Stimulated activated CD4-positive, alpha-beta T cell treated with anti-CD3 and anti-CD28 coated beads, Interleukin-12 subunit alpha, Interleukin-12 subunit beta, amount 100 ng/mL, for 4 hours (primary cell): ENCODE results near the gene BCL7C.
"Not testable (repeated sequence)": the region's sequence is repeated elsewhere in the genome, so short reads cannot be mapped to it uniquely, and the experiment has no call there.

Source experiments
- DNase-seq: peaks from one replicate; pipeline ENCODE4 v3.0.0-alpha.2; 2020

Gene BCL7C

GRCh38 chr16:30893744-30894539 is at the start of gene BCL7C:
BCL7C (minus strand) TSS chr16:30894077; CDS start chr16:30893944, 133 bp downstream.
- peak; percentile 85 for DNase-seq

DNA sequence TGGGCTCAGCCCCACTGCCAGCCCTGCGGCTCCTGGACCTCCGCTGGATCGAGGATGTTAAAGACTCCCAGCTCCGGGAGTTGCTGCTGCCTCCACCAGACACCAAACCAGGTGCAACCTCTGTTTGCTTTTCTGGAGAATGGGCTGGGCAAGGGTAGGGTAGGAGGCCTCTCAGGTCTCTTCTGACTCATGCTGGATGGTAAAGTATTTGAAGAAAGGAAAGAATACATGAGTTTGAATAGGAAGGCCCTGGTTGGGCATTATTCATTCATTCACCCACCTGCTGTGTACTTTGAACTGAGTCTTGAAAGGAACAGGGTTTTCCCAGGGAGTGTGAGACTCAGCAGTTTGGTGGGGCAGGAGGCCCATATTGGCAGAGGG is 48.5 kb upstream of the BCL7C start:
- DNase-seq = no peak

DNA sequence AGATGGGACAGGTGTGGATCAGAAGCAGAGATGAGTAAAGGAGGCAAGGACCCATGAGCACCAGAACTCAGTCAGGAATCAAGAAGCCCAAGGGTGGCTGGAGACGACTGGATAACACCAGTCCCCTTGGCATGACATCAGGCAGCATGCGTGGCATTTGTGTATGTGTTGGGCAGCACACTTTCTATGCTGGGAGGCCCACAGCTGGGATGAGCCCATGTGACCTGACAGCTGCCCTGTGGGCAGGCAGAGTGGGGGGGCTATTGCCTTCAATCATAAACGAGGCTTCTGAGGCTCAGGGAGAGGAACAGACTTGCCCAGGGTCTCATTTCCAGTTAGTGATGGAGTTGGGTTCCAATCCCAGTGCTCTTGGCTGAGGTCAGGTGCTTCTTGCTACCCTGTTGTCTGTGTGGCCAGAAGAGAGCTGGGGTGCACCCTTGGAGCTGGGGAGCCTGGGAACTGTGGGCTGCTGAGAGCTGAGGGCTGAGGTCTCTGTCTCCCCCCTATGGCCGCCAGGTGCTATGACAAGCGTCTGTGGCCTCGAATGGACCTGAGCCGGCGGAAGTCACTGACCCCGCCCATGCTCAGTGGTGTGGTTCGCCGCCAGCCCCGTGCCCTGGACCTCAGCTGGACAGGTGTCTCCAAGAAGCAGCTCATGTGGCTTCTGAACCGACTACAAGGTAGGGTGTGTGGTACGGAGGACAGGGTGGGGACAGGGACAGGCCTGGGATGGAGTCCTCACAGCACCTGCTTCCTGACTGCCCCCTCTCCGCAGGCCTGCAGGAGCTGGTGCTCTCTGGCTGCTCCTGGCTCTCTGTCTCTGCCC is 47.9 kb upstream of the BCL7C start:
- peak; percentile 53 for DNase-seq

DNA sequence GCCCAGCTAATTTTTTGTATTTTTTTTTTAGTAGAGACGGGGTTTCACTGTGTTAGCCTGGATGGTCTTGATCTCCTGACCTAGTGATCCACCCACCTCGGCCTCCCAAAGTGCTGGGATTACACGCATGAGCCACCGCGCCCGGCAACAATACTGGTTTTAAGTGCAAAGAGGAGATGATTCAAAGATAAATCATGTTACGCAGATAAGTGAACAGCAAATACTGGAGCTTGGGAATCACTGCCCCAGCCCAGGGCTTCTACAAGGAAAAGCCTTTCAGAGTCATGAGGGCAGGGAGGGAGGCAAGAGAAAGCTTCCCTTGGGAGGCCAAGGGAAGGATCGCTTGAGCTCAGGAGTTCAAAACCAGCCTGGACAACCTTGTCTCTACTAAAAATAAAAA is 45.7 kb upstream of the BCL7C start:
- not testable (repeated sequence) for DNase-seq

- DNase-seq = no peak
Observed at GRCh38 chr16:30937692-30938091, 43.8 kb upstream of the BCL7C start.

DNA sequence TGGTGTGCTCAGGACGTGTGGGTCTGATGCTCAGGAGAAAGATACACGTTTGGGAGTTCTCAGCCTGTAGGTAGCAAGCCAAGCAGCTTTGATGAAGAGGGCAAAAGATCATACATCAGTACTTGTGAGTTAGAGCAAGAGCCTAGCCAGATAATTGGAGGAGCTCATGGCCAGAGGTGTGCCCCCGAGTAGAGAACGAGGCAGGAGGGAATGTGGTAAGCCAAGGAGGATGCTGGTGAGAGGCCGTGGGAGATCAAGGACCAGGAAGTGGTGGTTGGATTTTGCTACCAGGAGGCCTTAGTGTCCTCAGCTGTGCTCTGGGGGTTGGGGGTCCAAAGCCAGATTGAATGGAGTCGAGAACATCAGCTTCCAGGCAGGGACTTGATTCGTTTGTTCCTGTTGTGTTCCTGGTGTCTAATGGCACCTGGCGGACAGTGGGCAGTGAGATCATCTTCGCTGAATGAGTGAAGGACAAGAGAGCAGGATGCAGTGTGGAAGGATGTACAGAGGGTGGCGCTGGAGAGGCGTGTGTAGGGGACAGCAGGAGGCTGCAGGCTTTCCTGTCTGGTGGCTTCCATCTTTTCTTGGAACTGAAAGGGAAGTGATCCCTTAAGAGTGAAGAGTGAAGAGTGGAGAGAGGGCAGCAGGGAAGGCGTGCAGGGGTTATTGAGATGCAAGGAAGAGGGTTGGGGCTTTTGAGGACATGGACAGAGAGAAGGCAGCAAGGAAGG is 41.1 kb upstream of the BCL7C start:
- DNase-seq = no peak

DNA sequence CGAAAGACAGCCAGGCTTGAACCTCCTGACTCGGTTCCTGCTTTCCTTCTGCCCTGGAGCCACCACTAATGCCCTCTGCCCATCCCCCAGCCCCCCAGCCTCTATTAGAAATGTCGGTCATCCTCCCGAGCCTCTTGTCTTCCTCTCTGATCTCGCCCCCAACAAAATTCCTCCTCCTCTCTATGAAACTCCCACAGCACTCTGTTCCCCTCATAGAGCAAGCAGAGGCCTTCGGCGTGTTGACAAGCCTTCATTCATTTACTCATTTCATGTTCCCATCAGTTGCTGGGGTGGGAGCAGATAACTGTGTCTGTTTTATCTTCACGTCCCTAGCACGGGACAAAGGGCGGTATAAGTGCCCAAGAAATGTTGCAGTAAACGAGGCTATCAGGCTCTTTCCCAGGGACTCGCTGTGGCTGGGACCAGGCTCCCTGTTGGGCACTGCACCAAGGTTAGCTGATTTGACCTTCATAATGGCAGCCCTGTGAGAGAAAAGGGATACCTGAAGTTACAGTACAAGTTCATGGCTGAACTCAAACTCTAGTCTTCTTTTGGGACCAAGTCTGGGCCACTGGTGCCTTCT is 37.3 kb upstream of the BCL7C start:
- no peak for DNase-seq

DNA sequence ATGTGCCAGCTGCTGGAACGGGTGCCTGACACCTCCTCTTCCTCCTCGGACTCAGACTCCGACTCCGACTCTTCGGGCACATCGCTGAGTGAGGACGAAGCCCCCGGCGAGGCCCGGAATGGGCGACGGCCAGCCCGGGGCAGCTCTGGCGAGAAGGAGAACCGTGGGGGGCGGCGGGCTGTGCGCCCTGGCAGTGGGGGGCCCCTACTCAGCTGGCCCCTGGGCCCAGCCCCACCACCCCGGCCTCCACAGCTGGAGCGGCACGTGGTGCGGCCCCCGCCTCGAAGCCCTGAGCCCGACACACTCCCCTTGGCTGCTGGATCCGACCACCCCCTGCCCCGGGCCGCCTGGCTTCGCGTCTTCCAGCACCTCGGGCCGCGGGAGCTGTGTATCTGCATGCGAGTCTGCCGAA is 36.3 kb upstream of the BCL7C start:
- DNase-seq = no peak

- no peak for DNase-seq
Observed at GRCh38 chr16:30929167-30929566, 35.3 kb upstream of the BCL7C start.

DNA sequence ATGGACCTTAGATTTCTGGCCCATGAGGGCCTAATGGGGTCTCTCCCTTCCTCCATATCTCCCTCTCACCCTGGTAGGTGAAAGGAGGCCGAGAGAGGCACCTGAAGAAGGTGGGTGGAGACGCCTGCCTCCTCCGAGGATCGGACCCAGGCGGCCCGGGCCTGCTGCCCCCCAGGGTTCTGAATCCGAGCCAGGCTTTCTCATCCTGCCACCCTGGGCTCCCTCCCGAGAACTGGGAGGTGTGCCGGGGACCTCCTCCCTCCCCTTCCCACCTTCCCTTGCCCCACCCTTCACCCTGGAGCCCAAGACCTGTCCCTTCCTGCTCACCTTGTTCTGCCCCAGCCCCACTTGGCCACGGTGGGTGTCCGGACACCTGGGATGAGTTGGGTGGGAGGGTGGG is 34.5 kb upstream of the BCL7C start:
- no peak for DNase-seq

GRCh38 chr16:30927789-30928378 is 34.0 kb upstream of the BCL7C start:
- peak; percentile 40 for DNase-seq

GRCh38 chr16:30926937-30927788 is 33.3 kb upstream of the BCL7C start:
- no peak for DNase-seq

DNA sequence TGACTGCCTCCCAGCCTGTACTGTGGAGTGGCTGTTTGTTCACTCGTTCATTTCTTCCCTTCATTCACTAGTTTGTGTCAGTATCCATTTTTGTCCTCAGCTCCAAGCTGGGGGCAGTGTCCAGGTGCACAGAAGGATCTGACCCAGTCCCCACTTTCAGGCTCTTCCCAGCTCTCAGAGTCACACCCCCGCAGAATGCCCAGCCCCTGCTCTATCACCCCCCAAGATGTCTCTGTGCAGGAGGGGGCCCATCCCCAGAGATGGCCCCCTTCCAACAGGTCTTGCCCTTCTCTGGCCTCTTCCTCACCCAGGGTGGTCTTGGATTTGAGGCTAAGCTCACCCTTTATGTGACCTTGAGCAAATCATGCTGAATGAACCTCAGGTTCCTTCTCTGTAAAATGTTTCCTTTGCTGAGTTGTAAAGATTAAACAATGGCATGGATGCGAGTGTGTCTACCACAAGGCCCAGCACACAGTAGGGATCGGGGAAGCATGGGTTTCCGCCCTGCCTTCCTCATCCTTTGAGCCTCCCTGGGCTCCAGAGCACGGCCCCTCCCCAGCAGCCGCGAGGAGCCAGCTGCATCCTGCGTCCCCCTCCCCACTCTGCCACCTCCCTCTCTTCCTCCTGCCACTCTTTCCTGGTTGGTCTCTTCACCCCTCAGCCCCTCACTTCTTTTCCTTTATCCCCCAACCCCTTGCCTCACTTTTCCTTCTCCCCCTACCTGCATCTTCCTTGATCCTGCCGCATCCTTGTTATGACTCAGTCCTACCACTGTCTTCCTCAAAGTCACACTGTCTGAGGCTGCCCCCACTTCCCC is 32.3 kb upstream of the BCL7C start:
- no peak for DNase-seq

- no peak for DNase-seq
Observed at GRCh38 chr16:30925632-30925987, 31.7 kb upstream of the BCL7C start.

GRCh38 chr16:30924913-30925631 is 31.2 kb upstream of the BCL7C start:
- no peak for DNase-seq

DNA sequence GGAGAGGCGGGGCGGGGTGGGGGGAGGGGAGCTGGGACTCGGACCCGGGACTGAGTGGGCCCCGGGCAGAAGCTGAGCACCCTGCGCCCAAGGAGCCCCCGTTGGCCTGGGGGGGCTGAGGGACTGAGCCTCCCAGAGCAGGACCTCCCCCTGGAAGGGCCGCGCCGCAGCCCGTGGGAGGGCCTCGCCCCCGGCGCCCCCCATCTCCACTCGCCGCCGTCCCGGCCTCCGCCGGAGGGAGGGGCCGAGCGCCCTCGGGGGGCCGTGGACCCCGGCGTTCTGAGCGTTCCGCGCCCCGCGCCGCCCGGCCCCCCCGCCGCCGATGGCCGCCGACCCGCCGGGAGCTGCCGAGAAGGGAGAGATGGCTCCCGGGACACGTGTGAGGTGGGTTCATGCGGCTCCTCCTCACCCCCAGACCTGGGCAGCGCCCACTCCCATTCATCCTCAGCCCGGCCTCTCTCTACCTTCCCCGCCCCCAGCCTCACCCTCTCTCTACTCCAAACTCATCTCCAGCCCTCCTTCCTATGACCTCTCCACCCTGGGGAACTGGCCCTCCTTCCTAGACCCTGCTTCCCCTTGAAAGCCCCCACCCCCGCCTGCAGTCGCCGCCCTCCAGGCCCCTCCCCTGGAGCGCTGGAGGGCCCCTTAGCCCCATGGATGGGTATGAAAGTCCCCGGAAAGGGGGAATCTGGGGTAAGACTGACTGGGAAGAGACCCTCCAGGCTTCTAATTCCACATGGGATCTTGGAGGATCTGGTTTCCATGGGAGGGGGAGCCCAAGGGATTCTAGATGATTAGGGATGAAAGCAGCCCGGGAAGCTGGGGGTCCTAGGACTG is 30.4 kb upstream of the BCL7C start:
- DNase-seq = no peak

DNA sequence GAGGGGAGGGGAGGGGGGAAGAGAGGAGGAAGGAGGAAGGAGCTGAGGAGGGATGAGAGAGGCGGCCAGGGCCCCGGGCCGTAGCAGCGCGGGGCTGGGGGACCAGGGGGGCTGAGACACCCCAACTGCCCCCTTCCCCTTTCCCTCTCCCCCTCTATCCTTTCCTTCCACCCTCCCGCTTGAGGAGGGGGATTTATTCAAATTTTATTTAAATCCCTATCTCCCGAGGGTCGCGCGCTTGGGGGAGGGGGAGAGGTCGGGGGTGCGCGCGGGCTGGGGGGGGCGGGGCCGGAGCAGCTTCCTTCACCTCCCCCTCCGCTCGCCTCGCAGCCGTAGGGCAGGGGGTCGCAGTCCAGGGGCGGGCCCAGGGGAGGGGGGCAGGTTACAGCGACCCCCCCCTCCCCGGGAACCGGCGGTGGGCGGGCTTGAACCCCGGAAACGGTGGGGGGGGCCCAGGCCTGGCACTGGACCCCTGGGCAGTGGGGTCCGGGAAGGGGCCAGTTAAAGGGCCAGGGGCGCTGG is 29.7 kb upstream of the BCL7C start, which contains the start of gene FBXL19:
TSS of gene FBXL19 (plus strand) at position 19 of the 522 bp plus-strand sequence. CDS start 2,183 bp downstream, outside the sequence.
- no peak for DNase-seq

GRCh38 chr16:30922960-30923535 is 29.2 kb upstream of the BCL7C start:
- peak; percentile 92 for DNase-seq
